Stimulated activated CD4-positive, alpha-beta T cell treated with anti-CD3 and anti-CD28 coated beads, Interleukin-2, amount 100 ng/mL, for 24 hours (primary cell): ENCODE measurements around the gene TMC7.
"Not testable (repeated sequence)": the region's sequence is repeated elsewhere in the genome, so short reads cannot be mapped to it uniquely, and the experiment has no call there.

ENCODE experiments used
- DNase-seq, 2 donors: peaks; one replicate each; pipeline ENCODE4 v3.0.0-alpha.2; 2020

The TMC7 gene

DNA sequence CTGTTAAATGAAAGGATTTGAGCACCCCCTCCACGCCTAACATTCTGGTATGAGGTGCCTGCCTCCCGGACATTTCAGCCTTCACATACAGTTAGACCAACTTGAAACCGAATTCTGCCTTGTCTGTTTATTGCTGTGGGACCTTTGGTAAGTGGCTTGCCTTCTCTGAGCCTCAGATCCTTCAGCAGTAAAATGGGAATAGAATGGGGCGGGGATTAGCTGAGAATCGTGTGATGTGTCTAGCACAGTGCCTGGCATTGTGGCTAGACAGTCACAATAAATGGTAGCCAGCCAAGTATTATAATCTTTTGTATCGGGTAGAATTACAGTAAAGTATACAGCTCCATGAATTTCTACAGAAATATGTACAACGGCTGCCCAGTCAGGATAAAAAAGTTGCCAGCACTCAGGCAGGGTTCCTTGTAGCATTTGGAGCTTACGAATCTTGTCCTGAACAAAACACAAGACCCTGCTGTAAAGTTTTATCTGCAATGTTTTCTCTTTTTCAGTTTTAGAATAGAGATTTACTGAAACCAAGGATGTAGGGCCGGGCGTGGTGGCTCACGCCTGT is 786 bp downstream of the TMC7 start:
- DNase-seq: no peak

DNA sequence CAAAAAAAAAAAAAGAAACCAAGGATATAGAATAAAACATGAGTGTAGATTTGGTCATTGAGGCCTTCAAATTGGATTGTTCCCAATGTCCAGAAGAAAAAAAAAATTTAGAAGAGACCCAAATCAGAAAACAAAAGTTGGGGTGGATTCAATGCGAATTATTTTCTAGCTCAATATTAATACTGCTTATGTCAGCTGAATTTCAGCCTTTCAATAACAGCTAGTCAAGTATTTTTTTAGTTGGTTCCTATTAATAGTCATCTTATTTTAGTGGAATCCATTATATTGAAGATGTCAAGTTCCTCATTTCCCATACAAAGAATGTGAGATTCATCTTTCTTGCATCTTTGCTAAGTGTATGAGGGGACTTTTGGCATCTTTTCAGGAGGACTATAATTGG is 1.5 kb downstream of the TMC7 start:
- DNase-seq: not testable (repeated sequence)

DNA sequence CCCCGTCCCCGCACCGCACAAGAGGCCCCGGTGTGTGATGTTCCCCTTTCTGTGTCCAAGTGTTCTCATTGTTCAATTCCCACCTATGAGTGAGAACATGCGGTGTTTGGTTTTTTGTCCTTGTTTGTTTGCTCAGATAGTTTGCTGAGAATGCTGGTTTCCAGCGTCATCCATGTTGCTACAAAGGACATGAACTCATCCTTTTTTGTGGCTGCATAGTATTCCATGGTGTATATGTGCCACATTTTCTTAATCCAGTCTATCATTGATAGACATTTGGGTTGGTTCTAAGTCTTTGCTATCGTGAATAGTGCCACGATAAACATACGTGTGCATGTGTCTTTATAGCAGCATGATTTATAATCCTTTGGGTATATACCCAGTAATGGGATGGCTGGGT is 8.0 kb downstream of the TMC7 start:
- not testable (repeated sequence) for DNase-seq

DNA sequence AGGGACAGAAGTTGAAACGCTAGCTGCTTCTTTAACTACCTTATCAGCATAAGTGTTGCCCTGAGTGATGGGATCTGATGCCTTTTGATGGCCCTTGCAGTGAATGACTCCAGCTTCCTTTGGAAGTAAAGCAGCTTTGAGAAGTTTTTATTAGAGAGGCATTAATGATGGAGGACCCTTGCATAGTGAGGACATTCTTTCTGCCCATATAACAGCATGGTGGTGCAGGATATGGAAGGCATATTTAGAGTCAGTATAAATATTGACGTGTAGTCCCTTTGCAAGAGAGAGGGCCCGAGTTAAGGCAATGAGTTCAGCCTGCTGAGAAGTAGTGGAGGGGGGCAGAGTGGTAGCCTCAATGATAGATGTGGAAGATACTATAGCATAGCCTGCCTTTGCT is 9.8 kb downstream of the TMC7 start:
- DNase-seq: not testable (repeated sequence)

DNA sequence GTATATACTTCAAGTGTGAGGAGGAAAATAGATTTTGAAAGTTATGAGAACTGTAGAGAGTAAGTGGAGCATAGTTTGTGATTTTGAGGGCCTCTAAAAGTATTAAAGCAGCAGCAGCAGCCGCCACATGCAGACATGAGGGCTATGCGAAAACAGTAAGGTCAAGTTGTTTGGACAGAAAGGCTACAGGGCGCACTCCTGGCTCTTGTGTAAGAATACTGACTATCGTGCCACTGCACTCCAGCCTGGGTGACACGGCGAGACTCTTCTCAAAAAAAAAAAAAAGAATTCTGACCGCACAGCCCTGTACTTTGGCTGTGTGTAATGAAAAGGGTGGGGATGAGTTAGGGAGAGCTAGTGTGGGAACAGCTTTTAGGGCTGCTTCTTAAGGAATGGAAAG is 10.4 kb downstream of the TMC7 start:
- DNase-seq: not testable (repeated sequence)

DNA sequence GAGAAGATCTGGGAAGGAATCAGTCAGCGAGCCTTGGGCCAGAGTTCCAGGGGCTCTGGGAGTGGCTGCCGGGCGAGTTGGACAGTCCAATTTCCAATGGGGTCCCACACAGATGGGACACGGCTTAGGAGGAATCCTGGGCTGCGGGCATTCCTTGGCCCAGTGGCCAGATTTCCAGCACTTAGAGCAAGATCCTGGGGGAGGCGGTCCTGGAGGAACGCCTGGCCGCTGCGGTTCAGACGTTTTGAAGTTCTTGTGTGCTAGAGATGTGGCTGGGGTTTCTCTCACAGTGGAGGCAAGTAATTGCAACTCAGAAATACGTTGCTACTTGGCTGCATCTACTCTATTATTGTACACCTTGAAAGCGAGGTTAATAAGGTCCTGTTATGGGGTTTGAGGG is 11.7 kb downstream of the TMC7 start:
- DNase-seq: not testable (repeated sequence)

DNA sequence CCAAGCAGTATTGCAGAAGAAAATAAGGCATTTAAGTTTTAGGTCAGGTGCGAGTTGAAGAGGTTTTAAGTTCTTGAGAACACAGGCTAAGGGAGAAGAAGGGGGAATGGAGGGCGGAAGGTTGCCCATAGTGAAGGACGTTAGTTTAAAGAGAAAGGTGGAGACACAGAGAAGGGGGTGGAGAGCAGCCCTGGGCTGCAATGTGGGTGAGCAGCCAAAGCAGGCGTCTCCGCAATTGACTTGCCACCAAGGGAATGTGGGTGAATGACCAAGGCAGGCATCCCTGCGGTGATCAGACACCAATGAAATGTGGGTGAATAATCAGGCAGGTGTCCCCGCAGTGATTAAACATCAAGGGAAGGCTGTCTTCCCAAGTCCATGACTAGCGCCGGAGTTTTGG is 12.8 kb downstream of the TMC7 start:
- DNase-seq: not testable (repeated sequence)

DNA sequence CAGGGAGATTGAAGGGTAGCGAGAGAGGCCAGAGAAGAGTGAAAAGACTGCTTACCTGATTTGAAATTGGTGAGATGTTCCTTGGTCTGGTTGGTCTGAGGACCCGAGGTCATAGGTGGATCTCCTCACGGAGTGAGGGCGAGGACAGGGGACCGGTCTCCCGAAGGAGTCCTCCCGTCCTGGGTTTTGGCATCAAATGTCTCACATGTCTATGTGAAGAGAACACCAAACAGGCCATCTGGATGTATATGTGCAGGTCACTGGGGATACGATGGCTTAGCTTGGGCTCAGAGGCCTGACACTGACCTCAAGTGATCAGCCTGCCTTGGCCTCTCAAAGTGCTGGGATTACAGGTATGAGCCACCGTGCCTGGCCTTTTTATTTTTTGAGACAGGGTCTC is 13.3 kb downstream of the TMC7 start:
- not testable (repeated sequence) for DNase-seq

DNA sequence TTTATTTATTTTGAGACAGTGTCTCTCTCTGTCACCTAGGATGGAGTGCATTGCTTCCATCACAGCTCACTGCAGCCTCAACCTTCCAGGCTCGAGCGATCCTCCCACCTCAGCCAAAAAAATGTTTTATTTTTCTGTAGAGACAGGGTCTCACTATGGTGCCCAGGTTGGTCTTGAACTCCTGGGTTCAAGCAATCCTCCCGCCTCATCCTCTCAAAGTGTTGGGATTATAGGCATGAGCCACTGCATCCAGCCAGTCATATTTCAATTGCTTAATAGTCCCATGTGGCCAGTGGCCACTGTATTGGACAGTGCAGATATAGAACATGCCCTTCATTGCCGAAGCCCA is 15.3 kb downstream of the TMC7 start:
- DNase-seq: no peak

DNA sequence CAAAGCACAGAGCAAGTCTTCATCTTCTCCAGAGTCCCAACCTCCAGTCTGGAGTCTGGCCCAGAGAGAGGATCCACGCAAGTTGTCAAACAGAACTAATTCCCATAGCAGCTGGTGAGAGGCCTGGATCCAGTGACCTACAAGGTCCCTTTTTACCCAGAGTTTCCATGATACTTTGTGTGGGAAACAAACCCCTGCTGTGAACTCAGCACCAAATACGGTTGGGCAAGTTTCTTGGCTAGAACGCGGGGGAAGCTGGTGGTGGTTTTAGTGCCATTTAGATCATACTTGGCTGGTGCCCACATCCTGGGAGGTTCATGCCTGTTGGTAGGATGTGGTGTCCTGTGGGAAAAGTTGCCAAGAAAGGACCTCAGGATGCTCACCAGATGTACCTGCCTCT is 18.1 kb downstream of the TMC7 start:
- DNase-seq: no peak

DNA sequence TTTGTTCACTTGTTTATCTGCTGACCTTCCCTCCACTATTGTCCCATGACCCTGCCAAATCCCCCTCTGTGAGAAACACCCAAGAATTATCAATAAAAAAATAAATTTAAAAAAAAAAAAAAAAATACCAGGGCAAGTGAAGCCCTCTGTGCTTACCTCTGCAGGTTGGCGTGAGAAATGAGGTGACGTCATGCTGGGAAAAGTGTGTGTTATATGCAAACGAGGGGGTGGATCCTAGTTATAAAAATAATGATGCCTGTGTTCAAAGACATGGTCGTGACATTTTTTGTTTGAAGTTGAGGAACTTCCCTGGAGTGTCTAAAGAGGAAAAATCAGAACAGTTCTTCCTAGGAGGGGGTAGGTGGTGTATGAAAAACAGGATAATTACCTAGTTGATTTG is 20.2 kb downstream of the TMC7 start:
- no peak for DNase-seq

DNA sequence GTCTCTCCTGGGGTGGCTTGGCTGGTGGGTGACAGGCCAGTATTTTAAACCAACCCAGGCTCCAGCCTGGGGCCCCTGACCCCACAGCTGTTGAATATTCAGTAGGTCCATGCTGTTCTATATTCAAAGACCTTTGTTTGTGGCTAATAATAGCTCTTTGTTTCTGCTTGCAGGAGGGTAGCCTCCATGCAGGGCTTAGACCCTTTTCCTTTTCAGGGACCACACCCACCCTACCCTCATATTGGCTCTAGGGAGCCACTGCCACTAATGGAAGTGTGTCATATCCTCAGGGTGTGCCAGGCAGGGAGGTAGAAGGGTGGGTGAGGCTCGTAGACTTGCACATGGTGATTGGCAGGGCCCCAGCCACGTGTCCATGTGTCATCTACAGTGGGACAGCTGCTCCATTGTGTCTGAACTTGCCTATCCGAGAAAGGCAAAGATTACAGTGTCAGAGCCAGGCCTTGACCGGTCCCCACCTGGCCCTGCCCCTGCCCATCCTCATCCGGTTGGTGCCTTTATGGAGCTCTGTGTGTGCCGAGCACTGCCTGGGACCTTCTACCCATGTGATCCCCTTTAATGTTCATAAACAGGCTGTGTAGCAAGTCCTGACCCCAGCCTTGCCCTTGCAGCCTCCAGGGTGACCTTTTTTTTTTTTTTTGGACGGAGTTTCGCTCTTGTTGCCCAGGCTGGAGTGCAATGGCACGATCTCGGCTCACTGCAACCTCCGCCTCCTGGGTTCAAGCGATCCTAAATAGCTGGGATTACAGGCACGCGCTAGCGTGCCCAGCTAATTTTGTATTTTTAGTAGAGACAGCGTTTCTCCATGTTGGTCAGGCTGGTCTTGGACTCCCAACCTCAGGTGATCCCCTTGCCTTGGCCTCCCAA is 22.1 kb downstream of the TMC7 start:
- no peak for DNase-seq

DNA sequence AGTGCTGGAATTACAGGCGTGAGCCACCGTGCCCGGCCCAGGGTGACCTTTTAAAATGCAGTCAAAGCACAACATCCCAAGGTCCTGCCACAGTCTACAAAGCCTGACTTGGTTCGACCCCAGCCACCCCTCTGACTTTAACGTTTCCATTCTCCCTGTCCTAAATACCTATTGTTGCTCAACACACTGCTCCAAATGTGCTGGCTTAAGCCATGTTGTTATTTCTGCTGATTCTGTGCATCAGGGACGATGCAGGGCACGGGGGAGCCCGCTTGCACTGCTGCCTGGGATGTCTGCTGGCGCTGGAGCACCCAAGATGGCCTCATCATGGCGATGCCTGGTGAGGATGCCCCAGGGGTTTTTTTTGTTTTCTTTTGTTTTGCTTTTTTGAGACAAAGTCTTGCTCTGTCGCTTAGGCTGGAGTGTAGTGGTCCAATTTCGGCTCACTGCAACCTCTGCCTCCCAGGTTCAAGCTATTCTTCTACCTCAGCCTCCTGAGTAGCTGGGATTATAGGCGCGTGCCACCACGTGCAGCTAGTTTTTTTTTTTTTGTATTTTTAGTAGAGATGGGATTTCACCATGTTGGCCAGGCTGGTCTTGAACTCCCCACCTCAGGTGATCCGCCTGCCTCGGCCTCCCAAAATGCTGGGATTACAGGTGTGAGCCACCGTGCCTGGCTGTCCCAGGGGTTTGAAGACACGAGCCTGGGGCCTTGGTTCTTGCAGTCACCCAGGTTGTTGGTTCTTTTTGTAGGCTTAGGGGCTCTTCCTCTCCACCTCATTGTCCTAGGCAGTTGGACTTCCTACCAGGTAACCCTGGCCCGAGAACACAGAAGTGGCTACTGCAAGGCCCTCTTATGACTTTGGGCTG is 22.9 kb downstream of the TMC7 start:
- no peak for DNase-seq

DNA sequence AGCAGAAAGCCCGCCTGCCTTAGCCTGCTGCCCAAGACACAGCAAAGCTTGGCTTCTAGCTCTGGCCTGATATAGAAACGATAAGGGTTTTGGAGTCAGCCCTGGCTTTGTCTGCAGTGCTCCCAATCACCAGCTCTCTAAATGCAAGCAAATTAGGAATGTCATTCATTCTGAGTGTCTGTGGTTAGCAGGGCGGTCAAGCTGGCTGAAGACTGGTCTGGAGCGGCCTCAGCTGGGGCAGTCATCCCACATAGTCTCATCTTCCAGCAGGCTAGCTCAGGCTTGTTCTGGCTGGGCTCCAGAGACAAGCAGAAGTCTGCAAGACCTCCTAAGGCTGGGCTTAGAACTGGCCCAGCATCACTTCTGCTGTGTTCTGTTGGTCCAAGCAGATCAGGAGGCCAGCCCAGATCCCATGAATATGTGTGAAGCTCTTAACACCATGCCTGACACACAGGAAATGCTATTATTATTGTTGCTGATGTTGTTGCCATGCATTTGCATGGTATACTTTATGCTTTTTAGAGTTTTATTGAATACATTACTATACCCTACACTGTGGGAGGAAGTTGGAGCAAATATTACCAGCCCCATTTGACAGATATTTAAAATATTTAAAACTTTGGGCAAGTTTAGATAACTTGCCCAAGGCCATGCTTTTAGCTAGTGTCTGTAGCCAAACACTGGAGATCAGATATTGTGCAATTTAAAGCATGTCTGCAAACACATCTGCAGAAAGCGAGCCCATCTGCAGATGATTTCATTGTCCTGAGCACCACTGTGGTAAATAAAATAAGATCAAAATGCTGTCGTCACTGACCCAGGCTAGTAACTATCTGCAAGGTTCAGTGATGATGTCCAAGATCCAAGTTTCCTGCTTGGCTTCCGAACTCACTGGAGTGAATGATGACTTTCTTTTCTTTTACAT is 24.8 kb downstream of the TMC7 start:
- DNase-seq: no peak

DNA sequence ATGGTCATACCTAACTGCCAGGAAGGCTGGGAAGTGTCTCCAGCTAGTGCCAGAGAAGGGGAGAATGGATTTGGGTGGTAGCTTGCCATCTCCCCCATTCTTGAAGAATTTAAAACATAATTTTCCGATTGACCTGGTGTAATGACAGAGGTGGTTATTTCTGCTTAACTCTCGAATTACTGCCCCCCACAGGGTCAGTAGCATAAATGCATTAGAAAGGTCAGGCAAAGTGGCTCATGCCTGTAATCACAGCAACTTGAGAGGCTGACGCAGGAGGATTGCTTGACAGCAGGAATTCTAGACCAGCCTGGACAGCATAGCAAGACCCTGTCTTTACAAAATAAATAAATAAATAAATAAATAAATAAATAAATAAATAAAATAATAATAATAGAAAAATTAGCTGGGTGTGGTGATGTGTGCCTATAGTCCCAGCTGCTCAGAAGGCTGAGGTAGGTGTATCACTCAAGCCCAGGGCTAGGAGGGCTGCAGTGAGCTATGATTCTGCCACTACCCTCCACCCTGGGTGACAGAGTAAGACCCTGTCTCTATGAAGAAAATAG is 27.5 kb downstream of the TMC7 start:
- no peak for DNase-seq

DNA sequence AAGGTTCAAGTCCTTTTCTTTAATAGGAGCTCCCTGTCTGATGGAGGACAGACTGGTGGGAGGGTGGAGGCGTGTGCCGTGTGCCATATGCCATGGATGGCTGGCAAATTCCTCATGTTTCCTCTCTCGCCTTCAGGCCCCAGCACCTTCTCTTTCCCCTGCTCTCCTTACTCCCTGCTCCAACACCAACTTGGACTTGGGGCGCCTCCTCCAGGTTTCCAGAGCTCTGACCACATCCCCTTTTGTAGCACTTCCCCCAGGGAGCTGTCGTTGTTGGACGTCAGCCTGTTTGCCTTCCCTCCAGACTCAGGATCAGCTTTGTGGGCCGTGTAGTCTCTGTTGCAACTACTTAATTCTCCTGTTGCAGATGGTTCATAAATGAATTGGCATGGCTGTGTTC is 30.7 kb downstream of the TMC7 start:
- DNase-seq: no peak

DNA sequence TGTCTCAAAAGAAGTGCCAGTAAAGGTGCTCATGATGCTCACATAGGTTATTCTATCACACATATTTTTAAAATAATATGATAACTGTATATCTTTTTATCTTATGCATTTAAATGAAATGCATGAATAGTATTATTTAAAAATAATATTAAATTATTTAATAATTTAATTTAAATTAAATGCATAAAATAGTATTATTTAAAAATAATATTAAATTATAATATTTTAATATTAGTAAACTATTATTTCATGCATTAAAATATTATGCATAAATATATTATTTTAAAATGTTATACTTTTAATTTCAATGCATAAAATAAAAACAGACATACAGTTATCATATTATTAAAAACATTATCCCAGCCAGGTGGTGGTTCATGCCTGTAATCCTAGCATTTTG is 33.4 kb downstream of the TMC7 start:
- DNase-seq: no peak

DNA sequence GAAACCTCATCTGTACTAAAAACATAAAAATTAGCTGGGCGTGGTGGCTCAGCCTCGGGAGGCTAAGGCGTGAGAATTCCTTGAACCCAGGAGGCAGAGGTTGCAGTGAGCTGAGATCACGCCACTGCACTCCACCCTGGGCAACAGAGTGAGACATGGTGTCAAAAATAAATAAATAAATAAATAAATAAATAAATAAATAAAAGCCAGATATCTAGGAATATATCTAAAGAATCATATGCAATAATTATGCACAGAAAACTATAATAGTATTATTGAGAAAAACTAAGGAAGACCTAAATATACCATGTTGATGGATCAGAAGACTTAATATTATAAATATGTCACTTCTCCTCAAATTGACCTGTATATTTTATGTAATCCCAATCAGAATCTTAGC is 37.0 kb downstream of the TMC7 start:
- DNase-seq: no peak

DNA sequence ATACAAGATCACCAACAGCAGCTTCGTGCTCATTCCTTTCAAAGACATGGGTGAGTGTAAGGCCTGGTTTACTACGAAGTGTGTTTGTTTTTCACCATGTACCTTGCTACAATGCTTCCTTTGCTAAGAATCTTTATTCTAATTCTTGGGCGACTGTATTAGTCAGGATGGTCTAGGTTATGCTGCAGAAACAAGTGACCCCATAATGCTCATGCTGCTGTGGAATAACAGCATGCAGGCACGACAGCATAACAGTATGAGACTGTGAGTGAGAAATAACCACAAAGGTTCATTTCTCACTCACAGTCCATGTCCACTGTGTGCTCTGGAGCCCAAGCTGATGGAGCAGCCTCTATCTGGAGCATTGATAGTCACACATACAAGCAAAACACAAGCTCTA is 38.0 kb downstream of the TMC7 start:
- DNase-seq: no peak

DNA sequence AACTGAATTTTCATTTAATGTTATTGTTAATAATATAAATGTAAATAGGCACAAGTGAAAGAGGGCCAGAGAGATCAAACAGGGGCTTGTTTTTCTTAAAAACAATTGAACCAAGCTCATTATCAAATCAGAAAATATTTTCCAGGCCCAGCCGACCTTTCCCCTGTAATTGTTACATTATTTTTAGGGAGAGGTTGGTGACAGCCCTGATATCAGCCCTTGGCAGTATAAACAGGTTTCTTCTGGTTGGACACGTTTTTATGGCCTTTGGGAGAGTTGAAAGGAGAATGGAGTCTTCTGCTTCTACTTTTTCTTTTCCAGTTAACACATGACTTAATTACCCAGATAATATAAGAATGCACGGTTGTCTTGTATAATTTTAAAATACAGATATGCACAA is 43.7 kb downstream of the TMC7 start:
- DNase-seq: no peak

DNA sequence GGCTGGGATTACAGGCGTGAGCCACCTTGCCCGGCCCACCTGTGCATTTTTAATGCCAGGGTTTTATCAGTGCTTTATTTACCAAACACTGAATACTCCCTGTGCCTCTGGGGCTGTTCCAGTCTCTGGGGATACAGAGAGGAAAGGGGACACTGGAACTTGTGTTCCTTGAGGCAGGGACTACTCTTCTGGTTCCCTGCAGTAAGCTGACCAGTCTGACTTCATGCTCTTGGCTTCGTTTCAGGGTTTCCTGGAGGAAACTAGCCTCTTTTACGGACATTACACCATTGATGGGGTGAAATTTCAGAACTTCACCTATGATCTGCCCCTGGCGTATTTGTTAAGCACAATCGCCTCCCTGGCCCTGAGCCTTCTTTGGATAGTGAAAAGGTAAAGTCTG is 46.2 kb downstream of the TMC7 start:
- no peak for DNase-seq

DNA sequence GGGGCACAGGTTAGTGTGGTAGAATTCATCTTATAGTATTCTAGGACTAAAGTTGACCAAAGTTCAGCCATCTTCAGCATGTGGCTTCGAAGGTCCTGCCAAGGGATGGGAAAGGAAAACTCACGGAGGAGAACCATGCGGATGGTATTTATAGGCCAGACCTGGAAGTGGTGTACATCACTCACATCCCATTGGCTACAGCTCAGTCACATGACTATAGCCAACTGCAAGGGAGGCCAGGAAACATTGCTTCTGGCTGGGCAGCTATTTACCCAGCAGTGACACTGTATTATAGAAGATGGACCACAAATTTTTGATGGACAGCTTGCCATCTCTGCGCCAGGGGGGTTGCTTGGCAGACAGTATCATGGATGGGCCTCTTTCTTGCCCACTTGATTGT is 48.0 kb downstream of the TMC7 start:
- no peak for DNase-seq
